Stomach (tissue), 9 donors: ENCODE results near the gene C6orf15. TPM values are rescaled to one million over a fixed set of nuclear protein-coding genes. Genes with fewer than 3 reads are reported as not detected.

ENCODE experiments used
- DNase-seq, 2 donors: peaks; one replicate each; pipeline versions ENCODE4 v3.0.0 to v3.0.0-alpha.2; 2013 to 2019
- H3K27ac ChIP-seq, 5 donors: fragments of 200-600 bp in 4 of 5; sonication (generic) in 4 of 5; one replicate each; pipeline ENCODE4 v1.5.1; 2013 to 2019; ENCODE audit warnings: mild to moderate bottlenecking in 1 of 5, moderate library complexity in 1 of 5
- H3K27me3 ChIP-seq, 3 donors: fragments of 200-600 bp; sonication (generic); one replicate each; pipeline ENCODE4 v1.5.1; 2017 to 2019; ENCODE audit warnings: mixed run types in 1 of 3
- H3K36me3 ChIP-seq, 4 donors: fragments of 200-600 bp; sonication (generic); 1 replicate in 3 of 4; 2 replicates in 1 of 4; pipeline ENCODE4 v1.5.1; 2016 to 2019
- H3K4me1 ChIP-seq, 4 donors: fragments of 200-600 bp; sonication (generic); one replicate each; pipeline ENCODE4 v1.5.1; 2016 to 2019
- H3K4me3 ChIP-seq, 4 donors: fragments of 200-600 bp; sonication (generic) in 3 of 4; one replicate each; pipeline ENCODE4 v1.5.1; 2016 to 2019; ENCODE audit warnings: mild to moderate bottlenecking in 1 of 4
- H3K9me3 ChIP-seq, 4 donors: fragments of 200-600 bp; sonication (generic); one replicate each; pipeline ENCODE4 v1.5.1; 2016 to 2019
- CTCF ChIP-seq, 7 experiments: fragments of 450-650 bp in 4 of 7; fragments of 200-600 bp in 3 of 7; sonication (generic) in 3 of 7; IDR thresholded peaks; one replicate each; pipeline ENCODE4 v1.5.1; 2016 to 2019; ENCODE audit warnings: antibody characterized with exemption in 7 of 7, control low read depth in 2 of 7, mild to moderate bottlenecking in 1 of 7
- EP300 ChIP-seq: sonication (generic); formaldehyde crosslinking; IDR thresholded peaks from one replicate; pipeline ENCODE4 v1.6.1; 2017; ENCODE audit warnings: antibody characterized with exemption
- POLR2A ChIP-seq, 4 donors: fragments of 450-650 bp; IDR thresholded peaks; one replicate each; pipeline ENCODE4 v1.6.1; 2016; ENCODE audit warnings: antibody characterized with exemption in 4 of 4, control low read depth in 2 of 4, mild to moderate bottlenecking in 1 of 4, moderate library complexity in 1 of 4
- POLR2AphosphoS5 ChIP-seq, 3 donors: sonication (generic); formaldehyde crosslinking; IDR thresholded peaks; one replicate each; pipeline ENCODE4 v1.6.1; 2016; ENCODE audit warnings: antibody characterized with exemption in 3 of 3
- WGBS, 5 donors: extraction: QIAGEN DNeasy Blood & Tissue Kit in 3 of 5; methylation state at CpG; one replicate each; pipeline versions ENCODE4 v1.1.5 to v1.1.7; 2013 to 2018; 5-methylcytosine and 5-hydroxymethylcytosine counted together
- intact Hi-C: fragments of 100-400 bp; cut with DNase I; formaldehyde crosslinking; loops from one replicate; pipeline ENCODE4 v1.15.1; 2023; ENCODE audit warnings: low total_unique reads
- polyA plus RNA-seq, 3 donors: library from polyadenylated mRNA; stranded (reverse); fragments of 200-250 nt; gene quantifications; one replicate each; pipeline ENCODE4 v1.2.3, GENCODE V29; 2013
- total RNA-seq, 5 donors: library from RNA; depleted of rRNA; stranded (reverse); fragments of >200 nt; gene quantifications; one replicate each; pipeline versions ENCODE4 v1.1.0 to v1.2.3, GENCODE V29; 2014 to 2016
- donor health status: healthy with polysubstance abuse.
- donor health status: Bipolar disorder and iron deficiency.
- donor health status: healthy.

The C6orf15 gene
- total and polyA plus RNA-seq, 8 donors, result not detected

GRCh38 chr6:31092238-31092637 is 20.1 kb downstream of the C6orf15 start:
- intact Hi-C loops, result no loop called here
- H3K27ac ChIP-seq, result no peak overlapping the region
- peaks cover 9 to 28% (median 11%) of the 10 kb centered on the region in 4 donors for H3K4me1 ChIP-seq
- H3K36me3 ChIP-seq, result no peaks in the 10 kb centered on the region
- no peak overlapping the region for H3K4me3 ChIP-seq
- H3K27me3 ChIP-seq, result no peaks in the 10 kb centered on the region
- no peaks in the 10 kb centered on the region for H3K9me3 ChIP-seq
- no peak for TF ChIP-seq EP300
- TF ChIP-seq POLR2A (IDR thresholded peaks at IDR 0.05), result no peak
- TF ChIP-seq CTCF (IDR thresholded peaks at IDR 0.05), result no peak
- no peak for TF ChIP-seq POLR2AphosphoS5 (IDR thresholded peaks at IDR 0.05)
- 89 to 97% (median 95%) methylated on average over 2 of the region's 2 CpGs for WGBS, 5 donors
- DNase-seq, result no peak

GRCh38 chr6:31091680-31092079 is 20.7 kb downstream of the C6orf15 start:
- 37 to 59% (median 44%) methylated on average over 3 of the region's 3 CpGs for WGBS, 5 donors
- Histone ChIP-seq H3K36me3 (no peaks in the 10 kb centered on the region), H3K9me3 (no peaks in the 10 kb centered on the region), H3K4me1 (peaks cover 9 to 34% (median 16%) of the 10 kb centered on the region in 4 donors), H3K4me3 (no peak overlapping the region), H3K27me3 (no peaks in the 10 kb centered on the region), H3K27ac (no peak overlapping the region)
- no peak for TF ChIP-seq CTCF (IDR thresholded peaks at IDR 0.05)
- no peak for TF ChIP-seq POLR2A (IDR thresholded peaks at IDR 0.05)
- no peak for TF ChIP-seq POLR2AphosphoS5 (IDR thresholded peaks at IDR 0.05)
- TF ChIP-seq EP300, result no peak
- intact Hi-C loops, result no loop called here
- DNase-seq, result no peak

GRCh38 chr6:31090973-31091364 is 21.4 kb downstream of the C6orf15 start:
- Histone ChIP-seq H3K36me3 (no peaks in the 10 kb centered on the region), H3K27ac (no peak overlapping the region), H3K27me3 (peaks cover 0 to 1% (median 0%) of the 10 kb centered on the region in 3 donors), H3K4me3 (no peak overlapping the region), H3K9me3 (no peaks in the 10 kb centered on the region), H3K4me1 (peaks cover 9 to 35% (median 17%) of the 10 kb centered on the region in 4 donors)
- 79 to 96% (median 93%) methylated on average over 6 of the region's 6 CpGs for WGBS, 5 donors
- no peak for TF ChIP-seq POLR2AphosphoS5 (IDR thresholded peaks at IDR 0.05)
- no peak for TF ChIP-seq CTCF (IDR thresholded peaks at IDR 0.05)
- TF ChIP-seq POLR2A (IDR thresholded peaks at IDR 0.05), result no peak
- TF ChIP-seq EP300, result no peak
- intact Hi-C loops, result no loop called here
- no peak for DNase-seq

GRCh38 chr6:31090275-31090972 is 22.0 kb downstream of the C6orf15 start:
- 88 to 94% (median 90%) methylated on average over 3 of the region's 3 CpGs for WGBS, 5 donors
- H3K36me3 ChIP-seq, result no peaks in the 10 kb centered on the region
- no peaks in the 10 kb centered on the region for H3K9me3 ChIP-seq
- peaks cover 0 to 7% (median 0%) of the 10 kb centered on the region in 3 donors for H3K27me3 ChIP-seq
- intact Hi-C loops, result no loop called here
- H3K4me3 ChIP-seq, result no peak overlapping the region
- H3K4me1 ChIP-seq, result peaks cover 9 to 35% (median 17%) of the 10 kb centered on the region in 4 donors
- DNase-seq, result no peak
- TF ChIP-seq POLR2A (IDR thresholded peaks at IDR 0.05) (no peak), CTCF (IDR thresholded peaks at IDR 0.05) (no peak)
- H3K27ac ChIP-seq, result no peak overlapping the region
